Stimulated activated CD4-positive, alpha-beta T cell treated with anti-CD3 and anti-CD28 coated beads, Interleukin-2, amount 100 ng/mL, for 48 hours (primary cell): ENCODE data around the gene ERI2.
"Not testable (repeated sequence)": the region's sequence is repeated elsewhere in the genome, so short reads cannot be mapped to it uniquely, and the experiment has no call there.

ENCODE experiments used
- DNase-seq, 2 donors: peaks; one replicate each; pipeline ENCODE4 v3.0.0-alpha.2; 2020

Gene ERI2

GRCh38 chr16:20762404-20763123 lies 43.7 kb downstream of the ERI2 start:
- no peak for DNase-seq

GRCh38 chr16:20761175-20761574 lies 45.1 kb downstream of the ERI2 start:
- DNase-seq: no peak

- DNase-seq: no peak
Measured at GRCh38 chr16:20760346-20760745, 45.9 kb downstream of the ERI2 start.

GRCh38 chr16:20755799-20756198 lies 50.5 kb downstream of the ERI2 start:
- DNase-seq: not testable (repeated sequence)

GRCh38 chr16:20755238-20755637 lies 51.0 kb downstream of the ERI2 start:
- DNase-seq: no peak

GRCh38 chr16:20753727-20754126 lies 52.5 kb downstream of the ERI2 start:
- no peak for DNase-seq

- no peak for DNase-seq
Measured at GRCh38 chr16:20750558-20750957, 55.7 kb downstream of the ERI2 start.

GRCh38 chr16:20749474-20749873 lies 56.8 kb downstream of the ERI2 start:
- no peak for DNase-seq

GRCh38 chr16:20747030-20747816 lies 59.0 kb downstream of the ERI2 start:
- no peak for DNase-seq

- DNase-seq: no peak
Measured at GRCh38 chr16:20746461-20746860, 59.8 kb downstream of the ERI2 start.
